NCI-H2107 treated with DMSO at 0.1 percent for 48 hours (cell line): ENCODE measurements around the gene OSBPL9.

ENCODE experiments used
- DNase-seq: peaks from one replicate; lab custom pipeline; 2025; ENCODE audit not compliant: unreplicated experiment; lab: John Stamatoyannopoulos, UW

OSBPL9 gene

DNA sequence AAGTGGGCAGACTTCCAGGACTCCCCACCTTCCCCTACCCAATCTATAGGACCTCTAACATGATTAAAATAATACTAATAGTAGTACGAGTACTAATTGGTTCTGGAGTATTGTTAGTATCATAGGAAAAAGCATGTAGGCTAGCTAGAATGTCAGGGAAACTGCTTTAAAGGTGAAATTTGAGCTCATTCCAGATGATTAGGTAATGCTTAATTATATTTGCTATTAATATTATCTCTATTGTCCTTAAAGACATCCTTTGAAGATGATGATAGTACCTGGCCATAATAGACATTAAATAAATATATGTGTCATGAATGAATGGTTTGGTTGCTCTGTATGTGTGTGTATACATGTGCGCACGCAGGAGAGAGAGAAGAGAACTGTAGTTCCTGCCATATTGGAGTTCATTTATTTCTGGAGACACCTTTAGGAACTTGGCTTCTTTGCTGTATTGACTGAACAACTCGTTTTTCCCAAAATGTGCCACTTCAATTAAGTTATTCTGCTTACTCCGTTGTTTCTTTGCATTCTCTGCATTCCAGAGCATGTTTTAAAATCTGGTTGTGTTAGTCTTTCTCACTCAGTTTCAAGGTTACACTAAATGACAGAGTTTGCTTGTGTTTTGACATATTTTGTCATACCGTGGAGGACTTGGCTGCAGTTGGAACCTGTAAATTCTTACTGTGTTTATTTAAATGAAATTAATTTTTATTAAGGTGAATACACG is 117.1 kb downstream of the OSBPL9 start:
- DNase-seq: no peak

DNA sequence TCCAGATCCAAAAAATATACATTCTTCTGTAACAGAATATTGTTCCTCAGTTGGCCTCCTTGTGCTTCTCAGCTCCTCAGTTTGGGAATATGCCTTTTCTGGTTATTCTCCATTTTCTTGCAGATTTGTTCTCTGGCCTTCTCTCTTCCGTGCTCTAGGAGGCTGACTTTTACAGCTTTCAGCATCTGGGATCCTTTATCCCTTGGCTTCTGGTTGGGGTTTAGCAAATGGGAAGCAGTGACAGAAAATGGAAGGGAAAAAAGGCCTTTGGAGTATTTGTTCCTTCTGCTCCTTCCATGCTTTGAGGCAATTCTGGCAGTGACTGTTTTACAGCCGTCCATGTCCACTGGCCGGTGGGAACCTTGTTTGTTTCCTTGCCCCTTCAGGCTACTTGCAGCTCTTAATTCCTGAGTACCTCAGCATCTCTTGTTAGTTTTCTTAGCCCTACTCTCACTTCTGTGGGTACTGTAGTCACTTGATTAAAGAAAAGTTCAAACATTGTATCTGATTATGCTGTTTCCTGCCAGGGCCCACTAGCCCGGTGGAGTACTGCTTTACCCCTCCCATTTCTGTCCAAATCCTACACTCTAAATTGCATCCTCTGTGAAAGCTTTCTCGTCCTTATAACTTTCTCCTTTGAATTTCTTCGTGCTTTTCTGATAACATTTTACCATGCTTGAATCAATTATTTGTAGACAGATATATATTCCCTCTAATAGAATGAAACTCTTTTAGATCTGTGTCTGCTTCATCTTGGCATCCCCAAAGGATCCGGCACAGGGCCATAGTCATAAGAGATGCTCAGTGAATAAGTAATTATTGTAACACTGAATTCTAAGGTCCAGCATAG is 118.2 kb downstream of the OSBPL9 start:
- DNase-seq: no peak

DNA sequence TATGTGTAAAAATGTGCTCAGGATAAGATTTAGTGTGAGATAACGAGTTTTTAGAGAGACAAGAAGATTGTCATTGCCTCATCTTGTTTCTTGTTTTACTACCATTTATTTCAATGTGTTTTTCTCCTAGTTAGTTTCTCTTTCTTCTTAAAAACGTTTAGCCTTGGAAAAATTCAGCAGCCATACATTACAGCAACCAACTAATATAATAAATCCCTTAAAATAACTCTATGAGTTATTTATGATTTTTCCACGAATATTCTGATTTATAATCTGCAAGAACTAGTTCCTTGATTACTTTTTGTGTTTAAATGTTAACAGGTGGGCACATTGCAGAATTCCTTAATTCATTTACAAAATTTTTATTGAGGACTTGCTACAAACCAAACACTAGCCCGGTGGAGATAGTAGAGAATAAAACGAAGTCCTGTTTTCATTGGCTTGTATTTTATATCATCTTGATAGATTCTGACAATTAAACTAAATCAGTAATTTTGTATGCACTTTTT is 118.9 kb downstream of the OSBPL9 start:
- no peak for DNase-seq

DNA sequence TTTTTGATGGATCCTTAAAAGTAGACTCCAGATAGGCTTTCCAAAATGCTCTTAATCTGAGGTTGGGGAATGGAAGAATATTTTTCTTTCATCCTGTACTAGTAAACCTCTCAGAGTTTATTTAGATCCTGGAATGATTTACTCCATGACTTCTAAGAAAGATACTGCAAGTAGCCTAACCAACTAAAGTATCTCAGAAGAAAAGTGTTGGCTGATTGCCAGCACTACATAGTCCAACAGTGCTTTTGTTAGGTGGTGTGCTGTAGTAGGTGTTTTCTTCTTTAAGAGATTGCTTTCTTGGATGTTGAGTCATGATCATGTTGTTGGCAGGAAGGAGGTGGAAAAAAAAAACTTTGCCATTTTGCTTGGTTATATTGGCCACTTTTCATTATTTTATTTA is 119.8 kb downstream of the OSBPL9 start:
- peak; percentile 18 for DNase-seq

DNA sequence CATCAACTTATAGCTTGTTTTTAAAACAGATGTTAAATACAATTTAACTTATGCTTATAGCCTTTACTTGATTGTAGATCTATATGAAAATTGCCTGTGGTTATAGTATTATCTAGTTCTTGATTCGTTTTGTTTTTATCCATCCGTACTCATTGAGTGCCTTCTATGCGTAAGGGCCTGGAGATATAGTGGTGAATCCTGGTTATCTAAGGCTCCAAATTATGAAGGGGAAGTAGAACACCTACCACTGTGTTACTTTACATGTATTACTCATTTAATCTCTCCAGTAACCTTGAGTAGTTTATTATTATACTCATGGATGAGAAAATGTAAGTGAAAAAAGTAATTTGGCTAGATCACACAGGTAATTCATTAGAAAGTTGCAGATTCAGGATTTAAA is 121.8 kb downstream of the OSBPL9 start:
- DNase-seq: no peak

DNA sequence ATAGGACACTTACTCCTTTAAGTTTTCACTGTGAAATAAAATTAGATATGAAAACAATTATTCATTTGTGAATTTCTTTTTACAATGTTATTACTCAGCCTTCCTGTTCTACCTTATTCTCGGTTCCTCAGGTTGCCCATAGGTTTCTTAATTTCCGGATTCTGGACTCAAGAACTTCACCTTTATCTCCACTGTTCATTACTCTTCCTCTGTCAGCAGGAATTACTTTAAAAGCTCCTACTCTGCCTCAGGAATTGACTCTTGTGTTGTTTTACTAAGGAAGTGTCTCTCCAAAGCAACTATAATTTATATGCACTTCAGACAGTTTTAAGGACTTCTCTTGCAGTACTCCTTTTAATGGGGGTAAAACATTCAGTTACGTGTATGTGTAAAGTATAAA is 123.8 kb downstream of the OSBPL9 start:
- DNase-seq: no peak

DNA sequence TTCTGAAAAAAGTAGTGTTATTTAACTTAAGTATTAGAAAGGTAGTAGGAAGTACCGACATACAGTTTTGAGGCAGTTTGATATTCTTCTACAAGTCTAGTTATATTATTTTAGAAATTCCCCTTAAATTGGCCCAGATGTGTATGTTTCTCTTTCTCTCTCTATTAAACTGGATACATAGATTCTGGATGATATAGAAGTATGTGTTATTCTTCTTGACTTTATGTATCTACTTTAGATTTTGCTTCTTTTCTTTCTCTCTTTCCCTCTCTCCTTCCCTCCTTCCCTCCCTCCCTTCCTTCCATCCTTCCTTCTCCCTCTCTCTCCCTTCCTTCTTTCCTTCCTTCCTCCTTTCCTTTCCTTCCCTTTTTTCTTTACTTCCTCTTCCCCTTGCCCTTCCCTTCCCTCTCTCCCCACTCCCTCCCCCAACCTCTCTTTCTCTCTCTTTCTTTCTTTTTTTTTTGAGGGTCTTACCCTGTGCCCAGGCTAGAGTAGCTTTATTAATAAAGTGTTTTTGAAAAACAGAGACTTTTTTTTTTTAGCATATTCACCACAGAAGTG is 124.3 kb downstream of the OSBPL9 start:
- no peak for DNase-seq

DNA sequence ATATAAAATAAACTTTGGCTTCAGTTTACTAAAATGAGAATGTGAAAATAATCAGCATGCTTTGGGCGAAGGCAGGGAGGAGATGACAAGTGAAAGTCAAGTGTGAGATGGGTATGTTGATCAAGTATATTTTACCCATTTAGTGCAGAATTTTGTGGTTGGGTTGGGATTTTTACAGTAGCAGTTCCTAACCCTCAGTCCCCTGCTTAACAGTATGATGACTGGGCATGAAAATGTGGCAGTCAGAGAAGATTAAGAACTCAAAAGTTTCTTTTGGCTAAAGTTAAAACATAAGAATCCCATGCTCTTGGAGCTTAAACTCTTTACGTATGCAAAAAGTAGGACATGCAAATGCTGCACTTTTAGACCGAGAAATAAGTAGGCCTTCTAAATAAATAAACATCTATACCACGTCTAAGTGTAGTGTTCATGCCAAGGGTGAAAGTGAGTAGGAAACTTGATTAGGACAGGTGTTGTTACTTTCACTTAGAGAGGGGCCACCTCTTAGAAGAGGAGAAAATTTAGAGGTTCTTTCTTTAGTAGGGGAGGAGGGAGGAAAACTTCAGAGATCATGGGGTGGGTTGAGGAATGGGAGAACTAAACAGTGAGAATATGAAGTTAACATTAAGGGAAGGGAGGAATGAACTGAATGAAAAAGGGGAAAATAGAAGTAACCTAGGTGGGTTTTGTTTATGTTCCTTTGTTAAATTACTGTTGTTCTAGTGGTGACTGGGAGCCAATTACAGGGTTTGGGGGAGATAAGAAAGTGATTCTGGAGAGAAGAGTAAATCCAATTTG is 127.8 kb downstream of the OSBPL9 start:
- DNase-seq: no peak

DNA sequence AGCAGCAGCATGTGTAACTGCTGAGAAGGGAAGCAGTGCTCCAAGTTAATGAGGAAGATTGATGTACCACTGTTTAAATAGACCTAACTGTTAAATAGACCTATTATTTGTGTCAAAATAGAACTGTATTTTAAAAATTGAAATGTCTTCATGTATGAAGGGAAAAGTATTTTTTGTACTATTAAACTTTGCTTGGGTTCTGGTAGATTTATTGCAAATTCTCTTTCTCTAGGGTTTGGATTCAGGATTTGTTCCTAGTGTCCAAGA is 128.3 kb downstream of the OSBPL9 start:
- no peak for DNase-seq

DNA sequence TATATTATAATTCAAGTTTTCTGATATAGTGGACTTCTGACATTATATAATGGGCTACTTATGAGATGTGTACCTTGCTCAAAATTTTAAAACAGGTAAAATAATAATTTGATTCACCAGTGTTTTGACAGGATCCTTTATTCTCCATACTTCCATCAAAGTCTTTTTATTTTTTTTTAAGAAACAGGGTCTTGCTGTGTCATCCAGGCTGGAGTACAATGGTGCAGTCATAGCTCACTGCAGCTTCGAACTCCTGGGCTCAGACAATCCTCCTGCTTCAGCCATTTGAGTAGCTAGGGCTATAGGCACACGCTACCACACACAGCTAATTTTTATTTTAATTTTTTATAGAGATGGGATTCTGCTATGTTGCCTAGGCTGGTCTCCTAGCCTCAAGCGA is 132.3 kb downstream of the OSBPL9 start:
- no peak for DNase-seq

DNA sequence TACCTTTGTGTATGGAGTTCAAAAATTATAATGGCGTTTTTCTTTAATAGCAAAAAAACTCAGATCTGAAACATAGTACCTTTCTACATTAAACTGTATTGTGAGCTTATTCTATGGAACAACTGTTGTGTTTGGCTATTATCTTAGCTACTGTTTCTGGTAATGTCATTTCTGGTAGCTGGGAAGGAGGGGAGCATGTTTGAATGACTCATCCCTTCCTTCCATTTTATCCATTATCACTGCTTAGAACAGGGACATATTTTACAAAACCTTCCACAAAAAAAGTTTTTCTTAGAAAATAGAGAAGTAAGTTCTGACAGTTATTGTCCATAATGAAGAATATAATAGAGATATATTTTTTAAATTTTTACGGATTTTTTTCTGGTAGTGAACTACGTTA is 133.3 kb downstream of the OSBPL9 start:
- no peak for DNase-seq

DNA sequence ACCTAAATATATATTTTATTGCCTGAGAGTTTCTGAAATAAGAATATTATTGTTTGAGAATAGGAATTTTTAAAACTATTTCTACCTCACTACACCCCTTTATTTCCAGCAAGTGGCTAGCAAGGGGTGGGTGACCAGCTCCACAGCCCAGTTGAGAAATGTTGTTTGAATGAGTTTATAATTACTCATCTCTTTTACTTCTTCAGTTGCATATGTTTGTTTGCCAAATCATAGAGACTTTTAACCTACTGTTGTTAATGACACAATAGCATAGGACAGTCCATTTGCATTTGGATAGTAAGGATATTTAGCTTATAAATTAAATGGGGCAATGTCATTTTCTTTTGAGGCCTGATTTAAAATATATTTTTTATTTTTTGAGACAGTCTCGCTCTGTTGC is 133.8 kb downstream of the OSBPL9 start:
- no peak for DNase-seq

DNA sequence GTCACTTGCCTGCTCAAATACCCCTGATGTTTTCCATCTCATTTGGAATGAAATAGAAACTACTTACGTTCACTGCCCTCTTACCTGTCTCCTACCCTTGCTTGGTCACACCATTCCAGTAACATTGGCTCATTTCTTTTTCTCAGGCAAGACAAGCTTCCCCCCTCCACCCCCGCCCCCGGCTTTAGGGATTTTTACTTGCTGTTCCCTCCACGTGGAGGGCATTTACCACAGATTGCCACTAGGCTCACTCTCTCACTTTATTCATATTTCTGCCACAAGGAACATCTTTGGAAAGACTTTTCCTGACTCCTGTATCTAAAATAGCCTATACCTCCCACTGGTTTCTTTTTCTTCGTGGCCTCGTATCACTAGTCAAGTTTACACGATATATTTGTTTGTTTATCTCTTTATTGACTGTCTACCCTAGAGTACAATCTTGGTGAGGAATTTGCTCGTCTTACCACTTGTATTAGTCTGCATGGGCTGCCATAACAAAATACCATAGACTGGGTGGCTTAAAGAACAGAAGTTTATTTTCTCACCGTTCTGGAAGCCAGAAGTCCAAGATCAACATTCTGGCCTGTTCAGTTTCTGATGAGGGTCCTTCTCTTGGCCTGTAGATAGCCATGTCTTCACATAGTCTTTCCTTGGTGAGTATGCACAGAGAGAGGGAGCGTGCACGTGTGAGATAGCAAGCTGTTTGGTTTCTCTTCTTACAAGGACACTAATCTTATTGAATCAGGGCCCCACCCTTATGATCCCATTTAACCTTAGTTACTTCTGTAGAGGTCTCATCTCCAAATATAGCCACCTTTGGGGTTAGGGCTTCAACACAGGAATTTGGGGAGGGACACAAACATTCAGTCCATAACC is 135.4 kb downstream of the OSBPL9 start:
- no peak for DNase-seq

DNA sequence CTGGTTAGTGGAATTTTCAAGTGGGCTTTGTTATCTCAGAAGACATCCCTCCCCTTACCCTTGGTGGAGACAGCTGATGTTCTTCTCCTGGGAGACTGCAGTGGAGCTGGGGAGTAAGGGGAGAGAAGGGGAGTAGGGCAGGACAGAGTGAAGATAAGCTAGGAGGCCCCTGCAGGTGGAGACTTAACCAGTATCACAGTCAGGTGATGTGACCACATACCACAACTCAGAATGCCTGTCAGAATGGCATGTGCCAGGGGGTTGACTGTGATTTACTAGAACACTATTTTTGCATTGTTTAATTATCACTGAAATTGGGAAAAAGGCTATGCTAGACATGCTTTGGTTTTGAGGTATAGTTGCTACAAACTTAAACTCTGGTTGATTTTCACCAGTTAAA is 137.1 kb downstream of the OSBPL9 start:
- DNase-seq: no peak

DNA sequence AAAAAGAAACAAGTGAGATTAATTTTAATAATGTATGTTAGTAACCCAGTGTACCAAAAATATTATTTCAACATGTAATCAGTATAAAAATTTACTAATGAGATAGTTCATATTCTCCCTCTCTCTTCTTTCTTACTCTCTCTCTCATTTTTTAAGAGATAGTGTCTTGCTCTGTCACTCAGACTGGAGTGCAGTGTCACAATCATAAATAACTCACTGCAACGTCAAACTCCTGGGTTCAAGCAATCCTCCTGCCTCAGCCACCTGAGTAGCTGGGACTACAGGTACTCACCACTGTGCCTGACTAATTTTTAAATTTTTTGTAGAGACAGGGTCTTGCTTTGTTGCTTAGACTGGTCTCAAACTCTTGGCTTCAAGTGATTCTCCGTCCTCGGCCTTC is 137.8 kb downstream of the OSBPL9 start:
- DNase-seq: no peak

DNA sequence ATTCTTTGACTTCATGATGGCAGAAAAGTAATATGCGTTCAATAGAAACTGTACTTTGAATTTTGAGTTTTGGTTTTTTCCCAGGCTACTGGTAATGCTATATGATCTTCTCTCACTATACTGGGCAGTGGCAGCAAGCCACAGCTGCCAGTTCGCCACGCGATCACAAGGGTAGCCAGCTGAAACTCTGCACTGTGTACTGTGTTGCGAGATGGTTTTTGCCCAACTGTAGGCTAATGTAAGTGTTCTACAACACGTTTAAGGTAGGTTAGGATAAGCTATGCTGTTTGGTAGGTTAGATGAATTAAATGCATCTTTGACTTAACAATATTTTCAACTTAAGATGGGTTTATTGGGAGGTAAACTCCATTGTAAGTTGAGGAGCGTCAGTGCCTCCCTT is 138.5 kb downstream of the OSBPL9 start:
- no peak for DNase-seq

DNA sequence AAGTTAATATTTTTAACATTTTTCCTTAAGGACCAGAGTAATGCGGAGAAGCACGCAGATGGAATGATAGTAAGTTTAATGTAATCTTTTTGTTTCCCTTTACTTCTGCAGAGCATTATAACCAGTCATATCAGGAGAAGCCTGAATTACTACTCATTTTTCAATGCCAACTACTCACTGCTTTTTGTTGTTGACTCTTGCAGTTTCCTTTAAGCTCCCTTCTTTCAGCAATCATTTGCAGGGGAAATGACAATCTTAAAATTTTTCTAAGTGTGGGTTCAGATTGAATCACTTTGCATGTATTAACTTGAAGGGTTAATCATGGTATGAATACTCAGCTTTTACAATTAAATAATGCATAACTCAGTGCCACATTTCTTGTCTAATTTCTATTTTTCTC is 139.4 kb downstream of the OSBPL9 start:
- DNase-seq: no peak

DNA sequence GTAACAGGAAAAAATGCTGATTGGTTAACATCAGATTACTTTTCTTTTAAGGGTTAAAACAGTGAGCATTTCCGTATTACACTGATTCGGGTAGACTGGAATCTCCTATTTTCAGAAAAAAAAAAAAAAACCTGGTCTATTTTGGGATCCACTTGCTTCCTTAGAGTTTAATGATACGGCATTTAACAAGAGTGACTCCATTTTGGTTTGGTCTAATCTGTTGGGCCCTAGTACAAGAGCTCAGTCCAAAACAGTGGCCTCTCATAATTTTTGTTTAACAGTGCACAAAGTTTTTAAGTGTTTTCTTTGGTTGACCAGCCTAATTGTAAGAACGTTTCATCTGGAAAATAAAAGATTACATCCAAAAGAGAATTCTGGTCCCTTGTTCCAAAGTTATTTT is 141.4 kb downstream of the OSBPL9 start:
- DNase-seq: no peak

DNA sequence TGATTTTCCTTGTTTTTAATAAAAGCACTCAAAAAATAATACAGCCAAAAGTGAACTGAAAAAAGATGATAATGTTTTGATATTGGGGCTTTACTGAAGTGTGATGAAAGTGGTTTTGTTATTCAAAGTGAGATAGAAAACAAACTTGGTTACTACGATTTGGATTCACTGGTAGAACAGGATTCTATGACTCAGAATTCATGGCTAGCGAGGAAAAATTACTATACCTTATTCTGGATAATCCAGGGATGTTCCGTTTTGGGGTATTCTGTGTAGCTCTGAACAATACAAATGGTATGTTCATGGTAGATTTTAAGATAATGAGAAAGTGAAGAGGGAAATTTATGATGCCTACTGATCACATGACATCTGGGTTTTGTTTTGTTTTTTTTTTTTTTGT is 144.0 kb downstream of the OSBPL9 start:
- no peak for DNase-seq

DNA sequence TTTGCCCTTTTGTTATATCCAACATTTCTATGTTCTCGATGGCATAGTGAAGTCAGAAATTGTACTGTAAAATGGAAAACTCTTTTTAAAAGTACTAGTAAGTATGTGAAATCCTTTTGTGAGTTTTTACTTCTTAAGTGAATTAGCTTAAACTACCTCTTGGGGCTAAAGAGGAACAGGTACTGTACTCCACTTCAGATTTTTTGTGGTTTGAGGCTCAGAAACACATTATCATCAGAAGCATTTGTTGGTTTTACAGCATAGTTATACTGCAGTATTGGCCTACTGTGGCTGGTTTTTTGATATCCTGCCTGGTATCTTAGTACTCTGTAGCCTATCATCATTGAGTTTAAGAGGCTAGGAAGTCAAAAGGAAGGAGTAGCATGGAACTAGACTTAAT is 144.5 kb downstream of the OSBPL9 start:
- DNase-seq: no peak
